ENCODE data around the gene SAMD11.

The SAMD11 gene

DNA sequence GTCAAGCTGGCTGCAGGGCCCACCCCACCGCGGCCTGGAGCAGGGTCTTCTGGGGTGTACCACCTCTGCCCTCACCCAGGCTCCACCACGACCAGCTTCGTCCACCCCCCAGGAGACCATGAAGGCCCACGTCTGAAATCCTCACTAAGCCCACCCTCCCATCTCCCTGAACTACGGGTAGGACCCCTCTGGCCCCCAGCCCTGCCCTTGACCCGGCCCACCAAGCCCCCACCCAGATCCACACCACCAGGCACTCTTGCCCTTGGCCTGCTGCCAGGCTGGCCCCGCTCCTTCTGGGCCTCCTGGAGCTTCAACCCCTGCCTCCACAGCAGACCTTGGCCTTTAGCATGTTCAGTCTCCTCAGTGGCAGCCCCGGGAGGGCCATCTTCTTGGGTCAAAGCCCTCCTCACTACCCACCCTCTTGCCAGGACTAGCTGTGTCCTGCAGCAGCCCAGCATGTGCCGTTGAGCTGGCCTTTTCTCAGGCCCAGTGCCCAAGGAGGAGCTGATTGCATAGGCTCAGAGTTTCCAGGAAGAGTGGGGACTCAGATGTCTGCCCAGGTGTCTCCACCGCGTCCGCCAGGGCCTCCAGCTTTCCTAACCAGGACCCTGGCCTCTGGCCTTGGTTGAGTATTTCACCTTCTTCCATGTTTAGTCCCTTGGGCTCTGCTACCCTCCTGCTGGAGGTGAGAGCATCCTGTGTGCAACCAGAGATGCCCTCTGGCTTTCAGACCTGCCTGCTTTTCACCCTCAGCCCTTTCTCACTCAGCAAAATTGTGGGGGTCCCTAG lies 17.7 kb upstream of the SAMD11 start:
- DNase-seq, result no peak

DNA sequence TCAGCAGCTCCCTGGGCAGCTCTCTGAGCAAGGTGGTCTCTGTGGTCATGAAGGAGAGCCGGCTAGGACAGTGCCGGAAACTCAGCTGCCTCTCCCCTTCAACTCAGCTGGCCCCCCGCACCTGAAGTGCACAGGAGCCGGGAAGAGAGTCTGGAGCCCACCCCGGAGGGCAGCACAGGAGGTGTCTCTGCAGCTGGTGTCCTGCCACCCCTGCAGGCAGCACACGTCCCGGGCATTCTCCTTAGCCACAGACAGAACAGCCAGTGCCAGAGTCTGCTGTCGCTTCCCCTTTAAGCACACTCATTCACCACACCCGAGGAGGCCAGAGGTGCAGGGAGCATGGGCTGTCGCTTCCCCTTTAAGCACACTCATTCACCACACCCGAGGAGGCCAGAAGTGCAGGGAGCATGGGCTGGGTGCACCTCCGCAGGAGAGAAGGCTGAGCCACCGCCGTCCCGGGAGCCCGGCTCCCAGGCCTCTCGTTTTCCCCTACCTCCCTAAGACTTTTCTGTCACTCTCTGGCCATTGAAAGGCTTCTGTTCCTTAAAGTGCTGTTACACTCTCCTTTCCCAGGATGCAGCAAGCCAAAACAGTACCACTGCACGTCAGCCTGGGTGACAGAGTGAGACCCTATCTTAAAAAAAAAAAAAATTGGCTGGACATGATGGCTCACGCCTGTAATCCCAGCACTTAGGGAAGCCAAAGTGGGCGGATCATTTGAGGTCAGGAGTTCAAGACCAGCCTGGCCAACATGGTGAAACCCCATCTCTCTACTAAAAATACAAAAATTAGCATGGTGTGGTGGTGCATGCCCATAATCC lies 16.9 kb upstream of the SAMD11 start:
- peak in 1 of 2 experiments; percentile 13 for DNase-seq

DNA sequence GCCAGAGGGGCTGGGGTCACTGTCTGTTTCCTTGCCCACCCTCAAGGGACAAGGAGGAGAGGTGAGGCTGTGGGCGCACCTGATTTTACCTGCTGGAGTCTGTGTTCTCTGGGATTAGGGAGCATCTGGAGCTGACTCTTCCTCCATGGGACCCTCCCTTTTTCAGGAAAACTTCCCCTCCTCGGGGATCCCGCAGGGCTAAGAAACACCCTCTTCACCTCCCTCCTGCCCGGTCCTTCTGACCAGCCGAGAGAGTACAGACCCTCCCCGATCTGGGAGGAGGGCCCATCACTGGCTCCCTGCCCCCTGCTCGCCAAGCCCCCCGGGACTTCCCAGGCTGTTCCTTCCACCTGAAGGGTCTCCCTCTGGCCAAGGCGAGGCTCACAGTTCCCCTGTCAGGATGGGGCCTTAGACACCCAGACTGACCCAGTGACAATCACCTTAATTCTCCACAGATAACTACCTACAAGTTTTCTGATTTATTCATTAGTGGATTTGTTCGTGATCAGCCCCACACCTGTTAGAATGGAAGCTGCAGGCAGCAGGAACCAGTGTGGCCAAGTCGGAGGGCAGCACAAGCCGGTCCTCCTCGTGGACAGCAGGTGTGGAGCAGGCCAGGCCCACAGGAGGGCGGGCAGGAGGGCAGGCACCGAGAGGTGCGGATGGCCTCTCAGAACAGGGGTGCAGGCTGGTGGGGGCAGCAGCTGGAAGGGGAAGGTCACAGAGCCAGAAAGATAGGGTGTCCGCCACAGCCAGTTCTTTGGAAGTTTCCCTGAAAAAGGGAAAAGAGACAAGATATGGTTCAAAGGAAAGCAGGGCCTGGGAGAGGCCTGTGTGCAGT lies 15.9 kb upstream of the SAMD11 start:
- DNase-seq, result no peak

DNA sequence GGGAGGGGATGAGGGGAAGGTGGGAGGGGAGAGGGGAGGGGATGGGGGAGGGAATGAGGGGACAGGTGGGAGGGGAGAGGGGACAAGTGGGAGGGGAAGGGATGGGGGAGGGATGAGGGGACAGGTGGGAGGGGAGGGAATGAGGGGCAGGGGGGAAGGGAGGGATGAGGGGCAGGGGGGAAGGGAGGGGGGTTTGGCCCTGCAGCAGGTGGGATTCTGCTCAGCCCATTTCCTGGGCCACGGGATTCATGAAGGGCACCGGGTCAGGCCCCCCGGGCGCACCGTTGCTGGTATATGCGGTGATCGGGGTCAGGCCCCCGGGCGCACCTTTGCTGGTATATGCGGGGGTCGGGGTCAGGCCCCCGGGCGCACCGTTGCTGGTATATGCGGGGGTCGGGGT lies 15.1 kb upstream of the SAMD11 start:
- no peak for DNase-seq

DNA sequence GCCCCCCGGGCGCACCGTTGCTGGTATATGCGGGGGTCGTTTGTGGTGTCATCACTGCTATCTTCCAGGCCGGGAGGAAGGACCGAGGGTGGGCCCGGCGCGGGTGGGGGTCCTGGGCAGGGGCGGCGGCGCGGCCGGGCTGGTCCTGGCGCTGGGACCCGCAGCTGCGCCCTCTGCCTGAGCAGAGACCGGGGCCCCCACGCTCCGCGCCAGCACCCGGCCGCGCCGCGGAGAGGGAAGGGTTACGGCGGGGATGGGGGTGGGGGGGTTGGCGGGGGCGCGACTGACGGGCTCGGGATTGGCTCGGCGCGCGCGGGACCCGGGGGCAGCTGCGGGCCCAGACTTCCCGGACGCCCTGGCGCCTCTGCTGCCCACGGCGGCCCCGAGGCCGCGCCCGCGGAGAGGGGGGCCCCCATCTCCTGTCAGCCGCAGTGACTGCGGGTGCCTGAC lies 13.8 kb upstream of the SAMD11 start:
- no peak for DNase-seq

DNA sequence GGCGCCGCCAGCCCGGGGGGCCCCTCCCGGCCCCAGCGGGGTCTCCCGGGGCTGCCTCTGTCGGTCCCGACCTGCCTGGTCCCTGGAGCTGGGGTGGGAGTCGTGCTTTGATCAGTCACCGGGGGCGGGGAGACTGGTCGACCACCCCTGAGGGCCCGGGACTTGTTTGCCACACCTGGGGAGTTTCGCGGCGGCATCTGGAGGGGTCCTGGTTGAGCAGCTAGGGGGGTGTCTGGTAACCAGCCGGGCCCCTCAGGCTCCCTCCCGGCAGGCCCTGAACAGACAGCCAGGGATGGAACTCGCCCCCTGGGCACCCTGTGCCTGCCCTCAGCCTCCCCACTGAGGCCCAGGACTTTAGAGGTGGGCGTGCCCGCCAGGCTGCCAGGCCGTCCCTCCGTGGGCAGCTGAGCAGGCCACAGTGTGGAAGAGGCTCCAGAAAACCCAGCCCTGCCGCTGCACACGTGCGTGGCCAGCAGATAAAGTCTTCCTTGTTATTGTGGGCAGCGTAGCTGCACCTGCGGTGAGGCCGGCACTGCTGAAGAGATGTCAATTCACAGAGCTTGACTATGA lies 13.3 kb upstream of the SAMD11 start:
- no peak for DNase-seq

DNA sequence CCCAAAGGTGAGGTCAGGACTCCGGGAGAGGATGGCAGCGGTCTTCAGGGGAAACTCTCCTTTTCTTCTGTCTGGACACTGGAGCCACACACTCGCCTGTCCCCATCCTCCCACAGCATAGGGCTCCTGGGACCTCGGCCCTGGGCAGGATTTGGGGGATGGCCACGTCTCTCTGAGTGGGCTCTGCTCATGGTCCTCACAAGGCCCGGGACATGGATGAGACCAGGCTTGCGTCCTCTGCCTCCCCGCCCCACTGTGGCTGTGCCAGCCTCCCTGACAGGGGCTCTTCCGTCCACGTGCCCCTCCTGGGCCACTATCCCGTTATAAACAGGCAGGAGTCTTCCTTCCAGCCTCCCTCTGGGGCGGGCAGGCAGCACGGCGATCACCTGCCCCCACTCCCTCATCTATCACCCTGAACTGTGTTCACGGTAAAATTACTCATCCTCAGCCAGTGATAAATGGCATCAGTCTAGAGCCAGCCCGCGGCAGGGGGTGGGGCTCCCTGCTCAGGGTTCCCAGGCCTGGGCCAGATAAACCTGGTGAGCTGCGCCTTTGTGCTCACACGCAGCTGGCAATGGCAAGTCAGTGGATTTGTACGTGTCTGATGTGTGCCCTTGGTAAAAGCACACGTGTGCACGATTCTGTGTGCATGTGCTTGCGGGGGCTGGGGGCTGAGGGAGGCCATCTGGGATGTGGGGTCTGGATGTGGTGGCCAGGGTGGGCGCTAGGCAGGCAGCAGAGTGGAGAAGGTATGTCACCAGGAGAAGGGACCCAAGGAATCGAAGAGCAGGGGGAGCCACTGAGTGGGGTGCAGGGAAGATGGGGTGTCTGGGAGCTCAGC lies 12.6 kb upstream of the SAMD11 start:
- no peak for DNase-seq

DNA sequence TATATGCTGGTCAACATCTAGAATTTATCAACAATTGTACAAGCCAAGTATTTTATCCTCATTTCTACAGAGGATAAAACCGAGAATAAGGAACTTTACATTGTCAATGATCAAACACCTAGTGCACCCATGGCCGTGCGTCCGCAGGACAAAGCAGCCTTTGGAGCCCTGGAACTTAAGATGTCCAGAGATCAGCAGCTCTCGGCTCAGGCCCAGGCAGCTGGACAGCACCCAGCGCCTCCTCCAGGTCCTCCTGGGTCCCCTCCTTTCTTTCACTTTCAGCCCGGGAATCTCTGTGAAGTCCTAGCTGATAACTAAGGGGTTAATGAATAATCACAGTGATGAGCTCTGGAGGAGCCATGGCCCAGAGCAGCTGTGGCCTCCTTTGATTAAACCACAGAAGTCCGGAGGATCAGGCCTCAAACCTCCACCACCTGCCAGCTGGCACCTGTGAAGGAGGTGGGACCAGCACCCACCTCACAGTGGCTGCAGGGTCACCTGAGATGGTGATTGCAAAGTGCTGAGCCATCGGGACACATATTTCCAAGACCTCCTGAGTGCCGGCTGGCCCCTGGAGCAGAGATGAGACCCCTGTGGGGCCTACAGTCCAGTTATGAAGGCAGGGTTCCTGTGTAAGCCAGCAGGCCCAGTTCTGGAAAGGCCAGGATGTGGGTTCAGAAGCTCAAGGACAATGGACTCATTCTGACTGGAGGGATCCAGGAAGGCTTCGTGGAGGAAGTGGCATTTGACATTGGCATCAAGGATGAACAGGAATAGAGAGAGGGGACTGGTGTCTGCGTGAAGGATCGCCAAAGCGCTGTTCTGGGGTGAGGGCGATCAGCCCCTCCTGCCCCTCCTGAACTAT lies 11.6 kb upstream of the SAMD11 start:
- DNase-seq, result no peak

DNA sequence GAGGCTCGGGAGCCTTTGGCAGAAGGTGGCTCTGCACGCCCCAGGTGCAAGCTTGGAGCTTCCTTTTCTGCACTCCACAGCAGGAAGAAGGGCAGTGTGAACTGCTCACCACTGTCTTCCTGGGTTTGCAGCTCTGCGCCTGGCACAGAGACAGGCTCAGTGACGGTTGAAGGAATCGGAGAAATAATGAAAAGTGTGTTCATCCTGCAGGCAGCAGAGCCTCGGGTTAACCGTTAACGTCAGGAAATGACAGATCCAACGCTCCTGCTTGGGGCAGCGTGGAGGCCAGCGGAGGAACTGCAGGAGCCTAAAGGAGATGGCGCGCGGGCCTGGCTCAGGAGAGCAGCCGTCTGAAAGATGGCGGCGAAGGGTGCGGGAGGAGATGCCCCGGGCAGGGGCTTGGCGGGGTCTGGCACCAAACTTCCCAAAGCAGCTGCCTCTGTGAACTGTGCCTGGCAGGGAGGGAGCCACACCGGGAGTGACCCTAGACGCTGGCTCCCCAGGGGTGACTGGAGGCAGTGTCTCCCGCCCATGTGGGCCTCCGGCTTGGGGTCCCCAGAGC lies 10.9 kb upstream of the SAMD11 start:
- DNase-seq, result no peak

DNA sequence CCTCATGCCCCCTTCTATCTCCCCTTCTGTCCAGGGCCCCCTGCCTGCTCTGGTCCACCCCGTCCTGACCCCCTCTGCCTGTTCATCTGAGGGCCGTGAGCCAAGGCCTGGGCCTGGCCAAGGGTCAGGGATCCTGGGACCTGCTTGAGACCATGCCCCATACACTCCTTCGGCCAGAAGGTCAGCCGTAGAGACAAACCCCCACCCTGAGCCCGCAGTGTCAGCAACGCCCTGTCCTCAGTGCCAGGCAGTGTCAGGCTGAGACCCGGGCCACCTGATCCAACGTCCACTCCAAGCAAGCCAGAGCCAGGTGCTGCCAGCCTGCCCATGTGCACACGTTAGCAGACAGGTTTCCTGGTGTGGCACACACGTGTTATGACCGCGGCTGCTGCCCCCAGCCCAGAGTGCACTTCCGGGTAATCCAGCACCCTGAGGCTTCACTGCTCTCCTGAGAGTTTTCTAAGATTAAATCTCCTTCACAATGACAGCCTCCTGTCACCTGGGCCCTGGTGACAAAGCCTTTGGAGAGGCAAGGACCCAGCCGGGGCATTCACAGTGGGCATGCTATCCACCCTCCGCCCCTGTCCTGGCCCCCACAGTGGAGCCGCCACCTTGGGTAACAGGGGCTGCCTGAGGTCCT lies 10.1 kb upstream of the SAMD11 start:
- DNase-seq, result no peak

DNA sequence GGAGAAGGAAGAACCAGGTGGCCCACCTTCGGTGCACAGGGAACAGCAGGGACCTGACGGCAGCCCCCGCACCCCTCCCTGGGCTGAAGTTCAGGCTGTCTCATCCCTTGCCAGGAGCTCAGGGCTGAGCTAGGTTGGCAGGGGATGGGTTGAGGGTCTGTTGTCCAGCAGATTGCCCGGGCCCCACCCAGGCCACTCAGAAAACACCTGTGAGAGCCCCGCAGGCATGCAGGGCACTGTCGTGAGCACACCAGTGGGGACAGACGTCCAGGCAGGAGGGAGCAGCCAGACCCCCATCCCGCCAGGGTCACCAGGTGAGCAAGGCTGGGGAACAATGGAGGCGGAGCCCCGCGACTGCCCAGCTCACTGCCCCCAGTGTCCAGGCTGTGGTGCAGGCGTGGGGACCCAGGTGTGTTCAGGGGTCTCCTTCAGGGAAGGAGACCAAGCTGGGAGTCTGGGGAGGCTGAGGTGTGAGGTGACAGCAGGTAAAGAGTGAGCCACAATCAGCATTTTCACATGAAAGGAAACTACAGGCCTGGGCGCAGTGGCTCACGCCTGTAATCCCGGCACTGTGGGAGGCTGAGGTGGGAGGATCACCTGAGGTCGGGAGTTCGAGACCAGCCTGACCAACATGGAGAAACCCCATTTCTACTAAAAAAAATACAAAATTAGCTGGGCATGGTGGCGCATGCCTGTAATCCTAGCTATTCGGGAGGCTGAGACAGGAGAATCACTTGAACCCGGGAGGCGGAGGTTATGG lies 9.4 kb upstream of the SAMD11 start:
- DNase-seq, result no peak

DNA sequence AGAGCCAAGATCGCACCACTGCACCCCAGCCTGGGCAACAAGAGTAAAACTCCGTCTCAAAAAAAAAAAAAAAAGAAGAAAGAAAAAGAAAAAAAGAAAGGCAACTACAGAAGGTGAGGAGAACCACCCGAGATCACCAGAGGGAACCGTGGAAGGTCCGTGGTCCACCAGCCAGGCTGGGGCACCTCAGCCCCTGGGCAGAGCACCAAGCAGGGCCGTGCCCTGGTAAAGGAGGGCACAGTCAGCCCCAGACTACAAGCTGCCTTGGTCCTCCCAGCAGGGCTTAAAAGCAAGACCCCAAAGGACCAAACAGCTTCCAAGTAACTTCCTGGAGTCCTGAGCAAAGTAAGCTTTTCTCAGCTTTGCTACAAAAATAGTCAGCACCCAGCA lies 8.8 kb upstream of the SAMD11 start:
- DNase-seq, result no peak

DNA sequence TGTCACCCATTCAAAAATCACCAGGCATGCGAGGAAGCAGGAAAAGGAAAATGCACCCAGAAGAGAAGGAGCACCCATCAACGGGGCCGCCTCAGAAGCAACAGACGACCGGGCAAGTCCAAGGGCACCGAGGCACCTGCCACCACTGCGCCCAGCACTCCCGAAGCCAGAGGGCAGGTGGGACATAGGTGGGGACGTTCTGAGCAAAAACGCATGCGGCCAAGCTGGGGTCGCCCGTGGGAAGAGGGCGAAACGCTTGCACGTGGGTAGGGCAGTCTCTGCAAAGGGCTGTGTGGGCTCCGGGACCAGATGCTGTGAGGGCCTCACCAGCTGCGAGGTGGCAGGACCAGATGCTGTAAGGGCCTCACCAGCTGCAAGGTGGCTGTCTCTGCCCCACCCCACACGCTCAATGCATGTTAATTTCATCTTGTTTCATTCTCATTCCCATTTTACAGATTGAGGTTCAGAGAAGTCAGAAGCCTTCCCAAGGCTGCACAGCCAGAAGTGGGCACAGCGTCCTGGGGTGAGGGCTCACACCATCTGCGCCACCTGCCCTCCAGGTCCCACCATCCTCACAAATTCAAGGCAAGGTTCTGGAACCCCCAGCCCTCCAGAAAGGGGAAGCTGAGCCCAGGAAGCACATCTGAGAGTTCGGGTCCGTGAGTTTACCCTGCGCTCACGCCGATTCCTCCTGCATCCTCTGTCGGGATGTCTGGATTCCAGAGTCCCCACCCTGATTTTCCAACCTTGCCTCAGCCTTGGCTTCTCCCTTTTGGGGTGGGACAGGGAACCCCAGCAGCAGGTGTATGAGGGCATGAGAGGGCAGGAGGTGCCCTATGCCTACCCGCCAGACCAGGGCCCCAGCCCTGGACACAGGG lies 8.2 kb upstream of the SAMD11 start:
- no peak for DNase-seq

DNA sequence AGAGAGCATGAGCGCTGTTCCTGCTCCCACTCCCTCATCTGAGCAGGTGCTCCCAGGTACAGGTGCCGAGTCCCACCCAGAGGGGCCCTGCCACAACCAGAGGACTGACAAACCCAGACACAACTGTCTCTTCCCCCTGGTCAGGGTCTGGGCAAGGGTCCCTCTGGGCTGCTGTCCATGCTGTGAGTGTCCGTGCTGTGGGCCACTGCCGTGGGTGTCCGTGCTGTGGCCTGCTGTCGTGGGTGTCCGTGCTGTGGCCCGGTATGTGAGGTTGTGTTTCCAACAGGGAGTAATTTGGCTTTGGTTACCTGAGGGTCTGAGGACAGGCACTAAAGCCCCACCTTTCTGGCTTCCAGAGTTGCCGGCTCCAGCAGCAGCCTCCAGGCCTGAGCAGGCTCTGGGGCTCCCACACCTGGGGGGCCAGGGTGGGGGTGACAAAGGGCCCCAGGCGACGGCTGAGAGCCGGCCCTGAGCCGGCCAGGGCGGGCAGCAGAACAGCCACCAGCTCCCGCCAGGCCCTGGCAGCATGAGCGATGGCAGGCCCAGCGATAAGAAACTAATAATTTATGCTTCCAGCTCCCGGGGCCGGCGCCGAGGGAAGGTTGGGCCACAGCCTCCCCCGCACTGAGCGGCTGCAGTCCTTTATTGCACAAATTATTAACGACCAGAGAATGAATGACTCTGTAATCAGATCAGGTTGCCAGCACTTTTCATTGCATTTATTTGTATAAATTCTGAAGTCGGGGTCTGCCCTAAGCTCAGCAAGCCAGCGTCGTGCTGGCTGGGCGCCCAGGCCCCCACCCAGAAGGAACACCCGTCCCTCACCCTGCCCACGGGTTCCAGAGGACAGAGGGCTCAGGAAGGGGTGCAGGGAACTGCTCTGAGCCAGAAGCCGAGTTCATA lies 7.3 kb upstream of the SAMD11 start:
- DNase-seq, result no peak

DNA sequence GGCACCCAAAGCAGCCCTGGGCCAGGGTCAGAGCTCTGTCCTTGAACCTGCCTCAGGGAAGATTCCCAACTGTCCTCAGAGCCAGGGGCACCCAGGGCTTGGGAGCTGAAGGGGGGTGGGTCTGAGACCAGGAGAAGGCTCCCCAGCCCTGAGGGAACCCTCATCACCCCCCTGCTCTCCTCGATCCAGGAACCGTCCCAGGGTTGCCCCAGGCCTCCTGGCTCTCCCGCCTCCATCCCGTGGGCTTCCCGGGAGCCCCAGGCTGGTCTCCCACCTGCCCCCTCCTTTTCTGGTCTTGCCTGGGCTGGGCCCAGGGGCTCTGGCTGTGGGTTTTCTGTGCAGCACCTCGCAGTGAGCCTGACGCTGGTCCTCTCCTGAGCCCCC lies 6.7 kb upstream of the SAMD11 start:
- no peak for DNase-seq

DNA sequence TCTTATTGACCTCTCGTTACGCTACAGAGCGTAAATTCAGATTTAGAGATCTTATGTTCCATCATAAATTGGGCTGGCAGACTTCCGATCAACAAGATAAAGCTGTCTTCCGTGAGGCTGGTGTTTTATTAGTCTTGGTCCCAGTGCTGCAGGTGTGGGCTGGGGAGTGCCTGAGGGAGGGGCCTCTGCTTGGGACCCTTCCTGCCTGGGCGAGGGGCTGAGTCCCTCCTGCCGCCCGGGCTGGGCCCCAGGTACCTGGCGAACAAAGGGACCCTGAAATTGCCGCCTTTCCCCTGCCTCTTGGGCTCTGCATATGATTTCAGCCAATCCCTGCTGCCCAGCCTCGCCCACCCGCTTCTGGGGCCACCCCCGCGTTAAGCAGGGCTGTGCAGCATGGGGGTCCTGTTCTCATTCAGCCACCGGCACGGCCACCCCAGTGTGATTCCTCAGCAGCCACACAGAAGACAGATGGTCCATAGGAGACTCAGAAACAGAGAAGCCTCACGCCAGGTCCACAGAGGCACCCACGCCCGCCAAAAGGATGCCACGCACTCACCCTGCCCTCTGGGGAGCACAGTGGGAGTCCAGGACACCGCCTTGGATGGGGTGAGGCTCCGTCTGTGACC lies 6.1 kb upstream of the SAMD11 start:
- DNase-seq, result no peak

DNA sequence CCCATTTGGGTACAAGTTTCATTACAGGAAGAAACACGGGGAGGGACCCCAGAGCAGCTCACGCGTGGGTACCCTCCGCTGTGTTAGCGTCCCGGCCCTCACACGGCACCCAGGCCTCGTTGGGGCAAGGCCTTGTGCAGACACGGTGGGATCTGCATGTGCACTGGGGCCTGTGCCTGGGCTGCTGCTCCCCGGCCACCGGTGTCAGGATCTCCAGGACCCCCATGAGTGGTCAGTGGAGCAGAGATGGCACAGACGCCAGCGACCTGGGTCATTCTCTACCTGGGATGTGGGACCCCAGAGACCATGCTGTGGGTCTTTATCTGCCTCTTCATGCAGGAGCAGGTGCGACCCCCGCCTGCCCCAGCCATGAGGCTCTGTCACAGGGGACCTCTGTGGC lies 5.4 kb upstream of the SAMD11 start:
- no peak for DNase-seq
